Suprapubic skin (tissue), 4 donors: ENCODE results near the gene ANKRD44. TPM values are rescaled to one million over a fixed set of nuclear protein-coding genes. Genes with fewer than 3 reads are reported as not detected.
A peak's percentile ranks its signal among the peaks of the same experiment; 100 is the strongest.

ENCODE experiments used
- DNase-seq, 2 donors: peaks; one replicate each; pipeline ENCODE4 v3.0.0-alpha.2; 2019; ENCODE audit warnings: low spot score in 2 of 2
- H3K27ac ChIP-seq: fragments of 200-600 bp; sonication (generic); one replicate; pipeline ENCODE4 v1.5.1; 2019
- H3K27me3 ChIP-seq: fragments of 200-600 bp; sonication (generic); one replicate; pipeline ENCODE4 v1.5.1; 2019
- H3K36me3 ChIP-seq: fragments of 200-600 bp; sonication (generic); one replicate; pipeline ENCODE4 v1.5.1; 2019
- H3K4me1 ChIP-seq: fragments of 200-600 bp; sonication (generic); one replicate; pipeline ENCODE4 v1.5.1; 2019
- H3K4me3 ChIP-seq: fragments of 200-600 bp; sonication (generic); one replicate; pipeline ENCODE4 v1.5.1; 2019; ENCODE audit warnings: mild to moderate bottlenecking
- H3K9me3 ChIP-seq: fragments of 200-600 bp; sonication (generic); one replicate; pipeline ENCODE4 v1.5.1; 2019
- CTCF ChIP-seq, 2 donors: fragments of 200-600 bp in 1 of 2; fragments of 450-650 bp in 1 of 2; sonication (generic) in 1 of 2; IDR thresholded peaks; one replicate each; pipeline ENCODE4 v1.5.1; 2016 to 2019; ENCODE audit warnings: antibody characterized with exemption in 2 of 2, mild to moderate bottlenecking in 1 of 2, moderate library complexity in 1 of 2
- EP300 ChIP-seq: sonication (generic); formaldehyde crosslinking; IDR thresholded peaks from one replicate; pipeline ENCODE4 v1.6.1; 2017; ENCODE audit warnings: antibody characterized with exemption
- POLR2A ChIP-seq, 2 donors: fragments of 450-650 bp; IDR thresholded peaks; one replicate each; pipeline ENCODE4 v1.6.1; 2017; ENCODE audit warnings: antibody characterized with exemption in 2 of 2, mild to moderate bottlenecking in 2 of 2, moderate library complexity in 2 of 2
- POLR2AphosphoS5 ChIP-seq, 3 donors: sonication (generic); formaldehyde crosslinking; IDR thresholded peaks; one replicate each; pipeline ENCODE4 v1.6.1; 2017; ENCODE audit warnings: antibody characterized with exemption in 3 of 3
- WGBS: methylation state at CpG from one replicate; pipeline ENCODE4 v1.1.5; 2018; 5-methylcytosine and 5-hydroxymethylcytosine counted together
- total RNA-seq, 4 donors: library from RNA; depleted of rRNA; stranded (reverse); fragments of >200 nt; gene quantifications; one replicate each; pipeline ENCODE4 v1.1.0, GENCODE V29; 2016

ANKRD44 gene
- total RNA-seq, 4 donors from 2014 or later: 6.3 to 34.4 (median 17.8) TPM

- peaks cover 4% of the 10 kb centered on the region for H3K4me1 ChIP-seq
- H3K27me3 ChIP-seq: no peaks in the 10 kb centered on the region
- no peak for DNase-seq
- WGBS: 60% methylated on average over 6 of the region's 6 CpGs
- no peaks in the 10 kb centered on the region for H3K36me3 ChIP-seq
- no peak overlapping the region for H3K4me3 ChIP-seq
- H3K9me3 ChIP-seq: no peaks in the 10 kb centered on the region
- no peak overlapping the region for H3K27ac ChIP-seq
- TF ChIP-seq CTCF (IDR thresholded peaks at IDR 0.05) (no peak), POLR2A (IDR thresholded peaks at IDR 0.05) (no peak), POLR2AphosphoS5 (IDR thresholded peaks at IDR 0.05) (no peak), EP300 (no peak)
These were observed 48.8 kb downstream of the ANKRD44 start for GRCh38 chr2:197261808-197262226.

GRCh38 chr2:197259470-197259999, 51.0 kb downstream of the ANKRD44 start:
- H3K9me3 ChIP-seq: no peaks in the 10 kb centered on the region
- WGBS: 86% methylated on average over 3 of the region's 3 CpGs
- no peaks in the 10 kb centered on the region for H3K36me3 ChIP-seq
- TF ChIP-seq POLR2AphosphoS5 (IDR thresholded peaks at IDR 0.05): no peak
- no peak for TF ChIP-seq EP300
- TF ChIP-seq POLR2A (IDR thresholded peaks at IDR 0.05): no peak
- TF ChIP-seq CTCF (IDR thresholded peaks at IDR 0.05): no peak
- H3K4me1 ChIP-seq: peaks cover 9% of the 10 kb centered on the region
- DNase-seq: no peak
- H3K4me3 ChIP-seq: no peak overlapping the region
- no peak overlapping the region for H3K27ac ChIP-seq
- no peaks in the 10 kb centered on the region for H3K27me3 ChIP-seq

- TF ChIP-seq POLR2A (IDR thresholded peaks at IDR 0.05) (no peak), CTCF (IDR thresholded peaks at IDR 0.05) (no peak), POLR2AphosphoS5 (IDR thresholded peaks at IDR 0.05) (no peak), EP300 (no peak)
- H3K9me3 ChIP-seq: no peaks in the 10 kb centered on the region
- no peaks in the 10 kb centered on the region for H3K36me3 ChIP-seq
- H3K27ac ChIP-seq: no peak overlapping the region
- H3K27me3 ChIP-seq: no peaks in the 10 kb centered on the region
- WGBS: 89% methylated on average over 2 of the region's 2 CpGs
- no peak overlapping the region for H3K4me3 ChIP-seq
- DNase-seq: no peak
- H3K4me1 ChIP-seq: peaks cover 9% of the 10 kb centered on the region
These were observed 52.0 kb downstream of the ANKRD44 start for GRCh38 chr2:197258580-197258979.

GRCh38 chr2:197256547-197257170, 53.9 kb downstream of the ANKRD44 start:
- Histone ChIP-seq H3K27me3 (no peaks in the 10 kb centered on the region), H3K27ac (peak overlapping the region; percentile 59), H3K4me1 (peaks cover 9% of the 10 kb centered on the region), H3K36me3 (no peaks in the 10 kb centered on the region), H3K4me3 (no peak overlapping the region), H3K9me3 (no peaks in the 10 kb centered on the region)
- DNase-seq: no peak
- TF ChIP-seq POLR2AphosphoS5 (IDR thresholded peaks at IDR 0.05) (no peak), POLR2A (IDR thresholded peaks at IDR 0.05) (no peak), CTCF (IDR thresholded peaks at IDR 0.05) (no peak), EP300 (no peak)
- WGBS: 83% methylated on average over 2 of the region's 2 CpGs

GRCh38 chr2:197256021-197256420, 54.6 kb downstream of the ANKRD44 start:
- H3K27me3 ChIP-seq: no peaks in the 10 kb centered on the region
- peak overlapping the region; percentile 59 for H3K27ac ChIP-seq
- no peaks in the 10 kb centered on the region for H3K36me3 ChIP-seq
- TF ChIP-seq POLR2AphosphoS5 (IDR thresholded peaks at IDR 0.05) (no peak), CTCF (IDR thresholded peaks at IDR 0.05) (no peak), EP300 (no peak), POLR2A (IDR thresholded peaks at IDR 0.05) (no peak)
- H3K9me3 ChIP-seq: no peaks in the 10 kb centered on the region
- H3K4me1 ChIP-seq: peaks cover 7% of the 10 kb centered on the region
- no peak overlapping the region for H3K4me3 ChIP-seq
- no peak for DNase-seq
